HK-2 (cell line): ENCODE data around the gene TRIM50.
"Not testable (repeated sequence)": the region's sequence is repeated elsewhere in the genome, so short reads cannot be mapped to it uniquely, and the experiment has no call there.

Source experiments
- DNase-seq: peaks from one replicate; pipeline ENCODE4 v3.0.0-alpha.2; 2018; ENCODE audit not compliant: unreplicated experiment

TRIM50 gene

GRCh38 chr7:73350306-73351068 lies 22.6 kb upstream of the TRIM50 start:
- DNase-seq: no peak

GRCh38 chr7:73349763-73350162 lies 21.9 kb upstream of the TRIM50 start:
- no peak for DNase-seq

GRCh38 chr7:73345951-73346350 lies 18.1 kb upstream of the TRIM50 start:
- no peak for DNase-seq

GRCh38 chr7:73345538-73345937 lies 17.7 kb upstream of the TRIM50 start:
- no peak for DNase-seq

GRCh38 chr7:73343671-73344380 lies 15.9 kb upstream of the TRIM50 start:
- DNase-seq: no peak

GRCh38 chr7:73342645-73343044 lies 14.8 kb upstream of the TRIM50 start:
- DNase-seq: no peak

- DNase-seq: peak; percentile 34
Observed at GRCh38 chr7:73341877-73342276, 14.0 kb upstream of the TRIM50 start.

GRCh38 chr7:73340514-73340913 lies 12.6 kb upstream of the TRIM50 start:
- DNase-seq: no peak

GRCh38 chr7:73338321-73338720 lies 10.4 kb upstream of the TRIM50 start:
- DNase-seq: no peak

GRCh38 chr7:73332447-73332846 lies 4.6 kb upstream of the TRIM50 start:
- no peak for DNase-seq

GRCh38 chr7:73330772-73331171 lies 2.9 kb upstream of the TRIM50 start:
- DNase-seq: no peak

GRCh38 chr7:73329861-73330581 lies 2.1 kb upstream of the TRIM50 start:
- no peak for DNase-seq

- DNase-seq: no peak
Observed at GRCh38 chr7:73328696-73329095, 814 bp upstream of the TRIM50 start.

GRCh38 chr7:73327449-73327848 lies 433 bp downstream of the TRIM50 start:
- DNase-seq: not testable (repeated sequence)

GRCh38 chr7:73325424-73325823 lies 2.5 kb downstream of the TRIM50 start:
- DNase-seq: not testable (repeated sequence)

- DNase-seq: peak; percentile 46
Observed at GRCh38 chr7:73324081-73324845, 3.6 kb downstream of the TRIM50 start.

GRCh38 chr7:73323434-73324080 lies 4.3 kb downstream of the TRIM50 start:
- DNase-seq: not testable (repeated sequence)

GRCh38 chr7:73320009-73320408 lies 7.9 kb downstream of the TRIM50 start:
- DNase-seq: not testable (repeated sequence)

GRCh38 chr7:73319541-73319940 lies 8.3 kb downstream of the TRIM50 start:
- DNase-seq: not testable (repeated sequence)

- DNase-seq: not testable (repeated sequence)
Observed at GRCh38 chr7:73318656-73319204, 9.2 kb downstream of the TRIM50 start.

GRCh38 chr7:73316521-73316920 lies 11.4 kb downstream of the TRIM50 start:
- no peak for DNase-seq
